WTC11 (cell line): ENCODE results near the gene LHFPL2.

Experiments
- ATF2 ChIP-seq: sonication (generic); formaldehyde crosslinking; IDR thresholded peaks from 2 replicates; pipeline ENCODE4 v1.8.1; 2022; ENCODE audit warnings: low read depth, missing genetic modification reagents, borderline replicate concordance
- CBFB ChIP-seq: sonication (generic); formaldehyde crosslinking; IDR thresholded peaks from 2 replicates; pipeline ENCODE4 v1.8.1; 2022; ENCODE audit warnings: mild to moderate bottlenecking, low read depth, missing genetic modification reagents
- CREB1 ChIP-seq: sonication (generic); formaldehyde crosslinking; IDR thresholded peaks from 2 replicates; pipeline ENCODE4 v1.8.0; 2023; ENCODE audit warnings: mild to moderate bottlenecking, missing genetic modification reagents
- CTCF ChIP-seq: fragments of 200-600 bp; IDR thresholded peaks from 2 replicates; pipeline ENCODE4 v1.8.0; 2022; ENCODE audit warnings: antibody characterized with exemption
- FOXJ3 ChIP-seq: sonication (generic); formaldehyde crosslinking; IDR thresholded peaks from 2 replicates; pipeline ENCODE4 v1.9.0; 2021; ENCODE audit warnings: missing genetic modification reagents, mild to moderate bottlenecking, borderline replicate concordance
- MAX ChIP-seq: sonication (generic); formaldehyde crosslinking; IDR thresholded peaks from 2 replicates; pipeline ENCODE4 v1.8.0; 2022; ENCODE audit warnings: mild to moderate bottlenecking, missing genetic modification reagents
- NFE2L1 ChIP-seq: sonication (generic); formaldehyde crosslinking; IDR thresholded peaks from 2 replicates; pipeline ENCODE4 v1.8.1; 2023; ENCODE audit warnings: missing genetic modification reagents
- PREB ChIP-seq: sonication (generic); formaldehyde crosslinking; IDR thresholded peaks from 2 replicates; pipeline ENCODE4 v1.8.1; 2022; ENCODE audit warnings: mild to moderate bottlenecking, missing genetic modification reagents, moderate library complexity, borderline replicate concordance
- RORB ChIP-seq: fragments of 250-450 bp; sonication (Bioruptor Pico); IDR thresholded peaks from 2 replicates; pipeline ENCODE4 v1.9.0; 2021; ENCODE audit warnings: mild to moderate bottlenecking
- SP1 ChIP-seq: sonication (generic); formaldehyde crosslinking; conservative IDR thresholded peaks from 2 replicates; pipeline ENCODE4 v1.8.1; 2022; ENCODE audit warnings: missing genetic modification reagents
- ZNF263 ChIP-seq: sonication (generic); formaldehyde crosslinking; IDR thresholded peaks from 2 replicates; pipeline ENCODE4 v1.8.1; 2022; ENCODE audit warnings: low read depth, mild to moderate bottlenecking, moderate library complexity, missing genetic modification reagents
- ZNF281 ChIP-seq: sonication (generic); formaldehyde crosslinking; IDR thresholded peaks from 2 replicates; pipeline ENCODE4 v1.8.0; 2023; ENCODE audit warnings: mild to moderate bottlenecking, missing genetic modification reagents

GRCh38 chr5:78624011-78624541 is 24.5 kb downstream of the LHFPL2 start:
- TF ChIP-seq CTCF, result no peak
- no peak for TF ChIP-seq CBFB (CRISPR knock-in tag)
- no peak for TF ChIP-seq FOXJ3 (CRISPR knock-in tag)
- TF ChIP-seq NFE2L1 (CRISPR knock-in tag), result no peak
- TF ChIP-seq ZNF263 (CRISPR knock-in tag), result no peak
- no peak for TF ChIP-seq ATF2 (CRISPR knock-in tag)
- TF ChIP-seq PREB (CRISPR knock-in tag), result no peak
- TF ChIP-seq RORB (CRISPR knock-in tag), result no peak
- no peak for TF ChIP-seq SP1
- TF ChIP-seq CREB1, result no peak
- TF ChIP-seq ZNF281 (CRISPR knock-in tag), result no peak
- no peak for TF ChIP-seq MAX (CRISPR knock-in tag)
